HepG2 (cell line): ENCODE results near the gene GLRX5. TPM values are rescaled to one million over a fixed set of nuclear protein-coding genes. Genes with fewer than 3 reads are reported as not detected.
A peak's percentile ranks its signal among the peaks of the same experiment; 100 is the strongest.

Experiments used
- BCL6 ChIP-seq: IDR thresholded peaks from 2 replicates; pipeline ENCODE4 v1.6.1; 2016; ENCODE audit warnings: missing genetic modification reagents, missing compliant biosample characterization
- CHD2 ChIP-seq: IDR thresholded peaks from 2 replicates; pipeline ENCODE4 v1.6.1; 2011; ENCODE audit warnings: low read depth, low read length, improper control_type of control experiment
- IRX3 ChIP-seq: sonication (generic); formaldehyde crosslinking; IDR thresholded peaks from 2 replicates; pipeline ENCODE4 v1.8.1; 2023; ENCODE audit warnings: mild to moderate bottlenecking, low read depth, missing genetic modification reagents, borderline replicate concordance
- MED1 ChIP-seq: sonication (generic); formaldehyde crosslinking; IDR thresholded peaks from 2 replicates; pipeline ENCODE4 v1.4.0; 2020; ENCODE audit warnings: missing genetic modification reagents
- NBN ChIP-seq: fragments of 450-650 bp; conservative IDR thresholded peaks from 2 replicates; pipeline ENCODE4 v1.6.1; 2017
- NCOR1 ChIP-seq: fragments of 200-600 bp; sonication (generic); IDR thresholded peaks from 2 replicates; pipeline ENCODE4 v1.7.0; 2017; ENCODE audit warnings: antibody characterized with exemption, low read length, borderline replicate concordance
- REPIN1 ChIP-seq: sonication (generic); formaldehyde crosslinking; IDR thresholded peaks from 2 replicates; pipeline ENCODE4 v1.8.0; 2022; ENCODE audit warnings: missing genetic modification reagents, low read depth, mild to moderate bottlenecking, borderline replicate concordance
- SP4 ChIP-seq: sonication (generic); formaldehyde crosslinking; IDR thresholded peaks from 2 replicates; pipeline ENCODE4 v1.8.1; 2023; ENCODE audit warnings: mild to moderate bottlenecking, missing genetic modification reagents
- SRSF4 ChIP-seq: fragments of 200-400 bp; formaldehyde crosslinking; IDR thresholded peaks from one replicate; pipeline ENCODE4 v1.6.1; 2018; ENCODE audit warnings: mild to moderate bottlenecking, low read depth, low read length, moderate library complexity; ENCODE audit not compliant: poor library complexity, severe bottlenecking
- ZFY ChIP-seq: sonication (generic); formaldehyde crosslinking; IDR thresholded peaks from 2 replicates; pipeline ENCODE4 v1.4.0; 2020; ENCODE audit warnings: missing genetic modification reagents
- ZNF484 ChIP-seq: sonication (generic); formaldehyde crosslinking; IDR thresholded peaks from 2 replicates; pipeline ENCODE4 v1.5.1; 2020; ENCODE audit warnings: mild to moderate bottlenecking, low read depth, missing genetic modification reagents, borderline replicate concordance
- polyA plus RNA-seq, 8 experiments: library from polyadenylated mRNA; depleted of rRNA in 3 of 8; stranded (reverse) in 7 of 8; unstranded in 1 of 8; fragments of >200 nt; fragmentation: Illumina TruSeq in 4 of 8; extraction: Trizol in 4 of 8; gene quantifications; 2 replicates each; pipeline versions ENCODE4 v1.2.1 to v1.2.3, GENCODE V29; 2011 to 2016; ENCODE audit warnings: low read depth in 4 of 8, missing spikeins in 1 of 8, mixed read lengths in 1 of 8; ENCODE audit not compliant: insufficient read depth in 1 of 8
- total RNA-seq, 5 experiments: library from RNA; depleted of rRNA; stranded (reverse); fragments of >200 nt; fragmentation: Illumina TruSeq; extraction: Trizol; gene quantifications; 2 replicates each; pipeline ENCODE4 v1.2.3, GENCODE V29; 2016; ENCODE audit warnings: low read depth in 1 of 5
- TF ChIP-seq, protein P1 (sequence below): sonication (generic); formaldehyde crosslinking; IDR thresholded peaks from 2 replicates; pipeline ENCODE4 v1.4.0; 2020; ENCODE audit warnings: missing genetic modification reagents
- TF ChIP-seq, protein P2 (sequence below): IDR thresholded peaks from 2 replicates; pipeline ENCODE4 v1.6.1; 2016; ENCODE audit warnings: mild to moderate bottlenecking
- TF ChIP-seq, protein P3 (sequence below): sonication (generic); formaldehyde crosslinking; IDR thresholded peaks from 2 replicates; pipeline ENCODE4 v1.4.0; 2020; ENCODE audit warnings: missing genetic modification reagents, borderline replicate concordance
- TF ChIP-seq, protein P4 (sequence below): sonication (generic); formaldehyde crosslinking; IDR thresholded peaks from 2 replicates; pipeline ENCODE4 v1.4.0; 2020; ENCODE audit warnings: missing genetic modification reagents, mild to moderate bottlenecking, borderline replicate concordance

The GLRX5 gene
- total and polyA plus RNA-seq, 2 of the 13 experiments (the other 11 are each of a cell fraction or from before 2014, with no cell fraction given) = 122 to 146 TPM

DNA sequence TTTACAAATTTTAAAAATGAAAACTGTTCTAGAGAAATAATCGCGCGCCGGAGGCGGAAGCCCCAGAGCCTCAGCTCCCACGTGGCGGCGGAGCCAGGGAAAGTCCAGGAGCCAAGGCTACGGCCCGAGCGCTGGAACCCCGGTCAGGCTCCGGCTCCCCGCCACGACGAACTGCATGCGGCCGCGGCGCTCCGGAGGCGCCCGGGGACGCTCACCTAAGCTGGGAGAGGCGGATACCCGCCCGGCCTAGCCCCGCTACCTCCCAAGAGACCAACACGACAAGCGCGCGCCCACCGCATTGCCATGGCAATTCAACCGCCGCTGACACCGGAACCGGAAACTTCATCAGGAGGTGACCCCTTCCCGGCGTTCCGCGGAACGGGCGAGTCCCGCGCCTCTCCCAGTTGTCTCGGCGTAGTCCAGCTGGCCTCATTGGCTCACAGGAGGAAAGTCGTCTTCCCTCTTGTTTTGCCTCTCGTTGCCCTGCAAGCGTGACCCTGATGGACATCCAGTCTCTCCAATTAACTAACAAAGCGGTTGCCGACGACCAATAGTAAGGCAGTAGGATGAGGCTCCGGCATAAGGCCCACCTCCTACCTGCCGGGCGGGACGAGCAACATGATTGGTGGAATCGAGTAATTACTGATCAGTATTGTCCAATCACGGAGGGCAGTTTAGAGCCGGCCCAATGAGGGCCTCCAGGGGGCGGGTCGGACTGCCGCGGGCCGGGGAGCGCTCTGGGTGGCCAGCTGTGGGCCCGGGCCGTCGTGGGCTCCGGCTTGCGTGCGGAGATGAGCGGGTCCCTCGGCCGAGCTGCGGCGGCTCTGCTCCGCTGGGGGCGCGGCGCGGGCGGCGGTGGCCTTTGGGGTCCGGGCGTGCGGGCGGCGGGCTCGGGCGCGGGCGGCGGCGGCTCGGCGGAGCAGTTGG lies at the start of gene GLRX5 (continued):
- peak; percentile 46 for TF ChIP-seq IRX3 (CRISPR knock-in tag)
- TF ChIP-seq MED1 (CRISPR knock-in tag) = peak; percentile 63; the same call in 1 of the 2 replicates
- TF ChIP-seq ZNF484 = no peak
- peak; percentile 14; the same call in 1 of the 2 replicates for TF ChIP-seq BCL6 (CRISPR knock-in tag)
- TF ChIP-seq ZFY (CRISPR knock-in tag) = peak; percentile 84
- TF ChIP-seq, protein P1, sequence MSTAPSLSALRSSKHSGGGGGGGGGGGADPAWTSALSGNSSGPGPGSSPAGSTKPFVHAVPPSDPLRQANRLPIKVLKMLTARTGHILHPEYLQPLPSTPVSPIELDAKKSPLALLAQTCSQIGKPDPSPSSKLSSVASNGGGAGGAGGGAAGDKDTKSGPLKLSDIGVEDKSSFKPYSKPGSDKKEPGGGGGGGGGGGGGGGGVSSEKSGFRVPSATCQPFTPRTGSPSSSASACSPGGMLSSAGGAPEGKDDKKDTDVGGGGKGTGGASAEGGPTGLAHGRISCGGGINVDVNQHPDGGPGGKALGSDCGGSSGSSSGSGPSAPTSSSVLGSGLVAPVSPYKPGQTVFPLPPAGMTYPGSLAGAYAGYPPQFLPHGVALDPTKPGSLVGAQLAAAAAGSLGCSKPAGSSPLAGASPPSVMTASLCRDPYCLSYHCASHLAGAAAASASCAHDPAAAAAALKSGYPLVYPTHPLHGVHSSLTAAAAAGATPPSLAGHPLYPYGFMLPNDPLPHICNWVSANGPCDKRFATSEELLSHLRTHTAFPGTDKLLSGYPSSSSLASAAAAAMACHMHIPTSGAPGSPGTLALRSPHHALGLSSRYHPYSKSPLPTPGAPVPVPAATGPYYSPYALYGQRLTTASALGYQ (CRISPR knock-in tag) = 0 out of 2 replicates have a peak, but pooled peaks have one; percentile 44
- TF ChIP-seq, protein P2, sequence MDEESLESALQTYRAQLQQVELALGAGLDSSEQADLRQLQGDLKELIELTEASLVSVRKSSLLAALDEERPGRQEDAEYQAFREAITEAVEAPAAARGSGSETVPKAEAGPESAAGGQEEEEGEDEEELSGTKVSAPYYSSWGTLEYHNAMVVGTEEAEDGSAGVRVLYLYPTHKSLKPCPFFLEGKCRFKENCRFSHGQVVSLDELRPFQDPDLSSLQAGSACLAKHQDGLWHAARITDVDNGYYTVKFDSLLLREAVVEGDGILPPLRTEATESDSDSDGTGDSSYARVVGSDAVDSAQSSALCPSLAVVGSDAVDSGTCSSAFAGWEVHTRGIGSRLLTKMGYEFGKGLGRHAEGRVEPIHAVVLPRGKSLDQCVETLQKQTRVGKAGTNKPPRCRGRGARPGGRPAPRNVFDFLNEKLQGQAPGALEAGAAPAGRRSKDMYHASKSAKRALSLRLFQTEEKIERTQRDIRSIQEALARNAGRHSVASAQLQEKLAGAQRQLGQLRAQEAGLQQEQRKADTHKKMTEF (CRISPR knock-in tag) = peak; percentile 72; the same call in 1 of the 2 replicates
- peak; percentile 18; the same call in 1 of the 2 replicates for TF ChIP-seq NCOR1
- peak; percentile 58; the same call in 1 of the 2 replicates for TF ChIP-seq CHD2
- TF ChIP-seq SRSF4 = no peak
- TF ChIP-seq SP4 (CRISPR knock-in tag) = peak; percentile 81
- TF ChIP-seq, protein P3, sequence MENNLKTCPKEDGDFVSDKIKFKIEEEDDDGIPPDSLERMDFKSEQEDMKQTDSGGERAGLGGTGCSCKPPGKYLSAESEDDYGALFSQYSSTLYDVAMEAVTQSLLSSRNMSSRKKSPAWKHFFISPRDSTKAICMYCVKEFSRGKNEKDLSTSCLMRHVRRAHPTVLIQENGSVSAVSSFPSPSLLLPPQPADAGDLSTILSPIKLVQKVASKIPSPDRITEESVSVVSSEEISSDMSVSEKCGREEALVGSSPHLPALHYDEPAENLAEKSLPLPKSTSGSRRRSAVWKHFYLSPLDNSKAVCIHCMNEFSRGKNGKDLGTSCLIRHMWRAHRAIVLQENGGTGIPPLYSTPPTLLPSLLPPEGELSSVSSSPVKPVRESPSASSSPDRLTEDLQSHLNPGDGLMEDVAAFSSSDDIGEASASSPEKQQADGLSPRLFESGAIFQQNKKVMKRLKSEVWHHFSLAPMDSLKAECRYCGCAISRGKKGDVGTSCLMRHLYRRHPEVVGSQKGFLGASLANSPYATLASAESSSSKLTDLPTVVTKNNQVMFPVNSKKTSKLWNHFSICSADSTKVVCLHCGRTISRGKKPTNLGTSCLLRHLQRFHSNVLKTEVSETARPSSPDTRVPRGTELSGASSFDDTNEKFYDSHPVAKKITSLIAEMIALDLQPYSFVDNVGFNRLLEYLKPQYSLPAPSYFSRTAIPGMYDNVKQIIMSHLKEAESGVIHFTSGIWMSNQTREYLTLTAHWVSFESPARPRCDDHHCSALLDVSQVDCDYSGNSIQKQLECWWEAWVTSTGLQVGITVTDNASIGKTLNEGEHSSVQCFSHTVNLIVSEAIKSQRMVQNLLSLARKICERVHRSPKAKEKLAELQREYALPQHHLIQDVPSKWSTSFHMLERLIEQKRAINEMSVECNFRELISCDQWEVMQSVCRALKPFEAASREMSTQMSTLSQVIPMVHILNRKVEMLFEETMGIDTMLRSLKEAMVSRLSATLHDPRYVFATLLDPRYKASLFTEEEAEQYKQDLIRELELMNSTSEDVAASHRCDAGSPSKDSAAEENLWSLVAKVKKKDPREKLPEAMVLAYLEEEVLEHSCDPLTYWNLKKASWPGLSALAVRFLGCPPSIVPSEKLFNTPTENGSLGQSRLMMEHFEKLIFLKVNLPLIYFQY = peak; percentile 66
- TF ChIP-seq, protein P4, sequence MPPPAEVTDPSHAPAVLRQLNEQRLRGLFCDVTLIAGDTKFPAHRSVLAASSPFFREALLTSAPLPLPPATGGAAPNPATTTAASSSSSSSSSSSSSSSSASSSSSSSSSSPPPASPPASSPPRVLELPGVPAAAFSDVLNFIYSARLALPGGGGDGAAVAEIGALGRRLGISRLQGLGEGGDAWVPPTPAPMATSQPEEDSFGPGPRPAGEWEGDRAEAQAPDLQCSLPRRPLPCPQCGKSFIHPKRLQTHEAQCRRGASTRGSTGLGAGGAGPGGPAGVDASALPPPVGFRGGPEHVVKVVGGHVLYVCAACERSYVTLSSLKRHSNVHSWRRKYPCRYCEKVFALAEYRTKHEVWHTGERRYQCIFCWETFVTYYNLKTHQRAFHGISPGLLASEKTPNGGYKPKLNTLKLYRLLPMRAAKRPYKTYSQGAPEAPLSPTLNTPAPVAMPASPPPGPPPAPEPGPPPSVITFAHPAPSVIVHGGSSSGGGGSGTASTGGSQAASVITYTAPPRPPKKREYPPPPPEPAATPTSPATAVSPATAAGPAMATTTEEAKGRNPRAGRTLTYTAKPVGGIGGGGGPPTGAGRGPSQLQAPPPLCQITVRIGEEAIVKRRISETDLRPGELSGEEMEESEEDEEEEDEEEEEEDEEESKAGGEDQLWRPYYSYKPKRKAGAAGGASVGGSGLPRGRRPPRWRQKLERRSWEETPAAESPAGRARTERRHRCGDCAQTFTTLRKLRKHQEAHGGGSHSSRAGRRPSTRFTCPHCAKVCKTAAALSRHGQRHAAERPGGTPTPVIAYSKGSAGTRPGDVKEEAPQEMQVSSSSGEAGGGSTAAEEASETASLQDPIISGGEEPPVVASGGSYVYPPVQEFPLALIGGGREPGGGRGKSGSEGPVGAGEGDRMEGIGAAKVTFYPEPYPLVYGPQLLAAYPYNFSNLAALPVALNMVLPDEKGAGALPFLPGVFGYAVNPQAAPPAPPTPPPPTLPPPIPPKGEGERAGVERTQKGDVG (CRISPR knock-in tag) = peak; percentile 2; the same call in 1 of the 2 replicates
- no peak for TF ChIP-seq NBN
- 0 out of 2 replicates have a peak, but pooled peaks have one; percentile 47 for TF ChIP-seq REPIN1 (CRISPR knock-in tag)
